ENCODE measurements around the gene CDC20B.

CDC20B gene, protein sequence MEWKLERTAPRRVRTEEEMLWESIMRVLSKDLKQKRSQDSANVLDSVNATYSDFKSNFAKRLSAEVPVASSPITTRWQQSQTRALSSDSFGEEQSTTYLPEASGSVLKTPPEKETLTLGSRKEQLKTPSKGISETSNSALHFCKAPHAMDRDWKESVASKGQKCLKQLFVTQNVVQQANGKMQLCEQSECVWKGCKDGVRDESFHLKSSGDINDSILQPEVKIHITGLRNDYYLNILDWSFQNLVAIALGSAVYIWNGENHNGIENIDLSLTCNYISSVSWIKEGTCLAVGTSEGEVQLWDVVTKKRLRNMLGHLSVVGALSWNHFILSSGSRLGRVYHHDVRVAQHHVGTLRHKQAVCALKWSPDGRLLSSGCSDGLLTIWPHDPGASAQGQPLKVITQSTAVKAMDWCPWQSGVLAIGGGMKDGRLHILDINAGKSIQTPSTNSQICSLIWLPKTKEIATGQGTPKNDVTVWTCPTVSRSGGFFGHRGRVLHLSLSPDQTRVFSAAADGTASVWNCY

DNA sequence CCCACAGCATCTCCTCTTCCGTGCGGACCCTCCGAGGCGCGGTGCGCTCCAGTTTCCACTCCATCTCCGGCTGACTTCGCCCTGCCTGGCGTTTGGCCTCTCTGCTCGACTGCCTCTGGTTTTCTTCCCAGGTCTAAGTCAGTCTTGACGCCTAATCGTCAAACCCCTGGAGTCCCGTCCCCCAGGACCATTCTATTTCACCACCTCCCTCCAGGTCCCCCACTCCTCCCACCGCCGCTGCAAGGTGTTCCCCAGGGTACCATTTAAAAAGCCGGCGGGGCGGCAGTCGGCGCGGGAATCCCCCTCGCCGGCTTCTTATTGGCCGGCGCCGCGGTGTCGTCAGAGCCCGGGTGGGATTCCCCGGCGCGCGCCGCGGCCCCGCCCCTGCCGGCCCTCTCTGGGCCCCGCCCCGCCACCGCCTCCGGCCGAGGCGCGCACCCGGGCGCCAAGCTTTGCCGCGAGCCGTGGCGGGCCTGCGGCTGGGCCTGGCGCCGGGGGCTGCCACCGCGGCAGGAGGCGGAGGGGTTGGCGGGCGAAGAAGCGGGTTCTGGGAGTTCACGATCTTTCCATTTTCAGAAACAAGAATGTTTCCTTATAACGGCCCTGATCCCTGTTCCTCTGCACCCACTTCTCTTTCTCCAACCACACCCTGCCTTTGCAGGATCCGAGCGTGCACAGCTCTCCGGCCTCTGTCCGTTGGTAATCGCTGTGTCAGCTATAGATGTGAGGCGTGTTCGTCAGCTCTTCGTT is at the start of gene CDC20B:
CDC20B (minus strand) TSS at position 241 of the 750 bp plus-strand sequence; CDS start at position 64, 177 bp downstream.
- DNase-seq, result peak; percentile 83

DNA sequence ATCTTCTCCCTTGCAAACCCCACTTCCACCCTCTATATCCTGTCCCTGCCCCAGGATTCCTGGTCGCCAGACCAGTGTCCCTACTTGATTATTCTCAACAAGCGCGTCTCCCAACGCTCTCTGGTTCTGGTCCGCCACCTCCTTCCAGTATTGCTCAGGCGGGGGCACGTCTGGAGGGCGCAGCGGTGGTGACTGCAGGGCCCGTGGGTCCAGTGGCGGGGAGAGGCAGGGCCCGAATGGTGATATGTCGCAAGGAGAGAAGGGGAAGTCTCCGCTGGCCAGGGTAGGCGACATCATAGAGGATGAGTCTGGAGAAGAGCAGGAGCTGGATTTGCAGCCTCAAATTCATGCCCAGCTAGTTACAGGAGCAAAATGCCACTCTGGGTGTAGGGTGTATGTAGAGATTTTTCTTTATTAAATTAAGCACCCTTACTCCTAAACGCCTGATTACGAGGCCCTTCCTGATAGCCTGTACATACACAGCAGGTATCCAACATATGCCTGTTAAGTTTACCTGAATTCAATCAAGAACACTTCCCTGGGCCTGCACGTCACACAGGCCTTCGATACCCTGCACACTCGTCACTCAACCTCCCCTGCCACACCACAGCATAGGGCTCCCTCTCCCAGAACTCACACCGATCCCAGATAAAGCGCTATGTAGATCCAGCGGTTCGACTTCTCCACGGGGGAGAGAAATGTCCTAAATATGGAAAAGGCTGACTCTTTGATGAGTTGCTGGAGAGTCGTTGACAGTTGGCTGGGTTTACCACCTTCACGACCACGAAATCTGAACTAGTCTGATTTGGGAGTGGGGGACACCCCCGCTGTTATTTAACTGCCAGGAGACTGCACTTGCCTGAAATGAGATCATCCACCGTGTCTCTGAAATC is 49.4 kb upstream of the CDC20B start:
- DNase-seq, result no peak

DNA sequence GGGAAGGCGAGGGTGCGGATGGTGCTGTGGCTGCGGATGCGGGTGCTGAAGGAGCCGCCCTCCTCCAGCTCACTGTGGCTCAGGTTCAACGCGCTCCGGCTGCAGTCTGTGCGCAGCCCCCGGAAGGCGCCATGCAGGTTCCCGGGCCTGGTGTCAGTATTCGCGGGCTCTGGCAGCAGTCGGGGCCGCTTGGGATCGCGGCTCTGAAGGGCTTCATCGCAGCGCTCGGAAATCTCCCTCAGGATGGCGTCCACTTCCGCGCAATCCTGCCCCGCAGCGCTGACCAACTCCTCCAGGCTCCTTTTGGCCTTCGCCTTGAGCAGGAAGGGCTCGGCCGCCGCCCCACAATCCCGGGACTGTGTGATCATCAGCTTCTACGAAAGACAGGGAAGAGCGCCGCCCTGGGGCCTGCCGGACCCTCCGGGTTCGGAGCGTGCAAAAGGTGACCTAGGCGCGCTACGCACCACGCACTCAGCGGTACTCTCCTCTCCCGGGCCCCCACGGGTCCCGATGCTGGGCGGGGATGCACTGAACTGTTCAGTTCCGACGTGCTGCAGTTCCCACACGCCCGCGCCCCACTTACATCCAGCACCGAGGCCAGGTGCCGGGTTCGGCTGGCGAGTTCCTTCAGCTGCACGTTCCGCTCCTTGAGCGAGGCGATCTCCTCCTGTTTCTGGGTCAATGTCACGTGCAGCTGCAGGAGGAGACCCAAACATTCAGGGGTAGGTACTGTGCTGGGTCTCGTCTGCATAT is 47.6 kb upstream of the CDC20B start:
- DNase-seq, result peak; percentile 82

DNA sequence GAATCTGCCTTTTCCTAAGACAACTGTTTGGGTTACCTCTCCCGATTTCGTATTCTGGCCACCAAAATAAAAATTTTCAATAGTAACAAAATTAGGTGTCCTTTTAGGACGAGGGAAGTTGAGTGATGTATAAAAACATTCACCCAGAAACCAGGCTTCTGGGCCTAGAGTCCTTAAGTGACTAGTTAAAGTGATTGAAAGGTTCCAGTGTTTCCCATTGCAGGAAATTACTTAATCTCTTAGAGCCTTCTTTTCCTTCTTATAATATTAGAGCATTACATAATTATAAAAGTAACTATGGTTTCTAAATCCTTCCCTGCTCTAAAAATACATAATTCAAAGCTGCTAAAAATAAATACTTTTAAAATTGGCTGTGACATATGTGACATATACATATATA is 46.8 kb upstream of the CDC20B start:
- DNase-seq, result no peak

DNA sequence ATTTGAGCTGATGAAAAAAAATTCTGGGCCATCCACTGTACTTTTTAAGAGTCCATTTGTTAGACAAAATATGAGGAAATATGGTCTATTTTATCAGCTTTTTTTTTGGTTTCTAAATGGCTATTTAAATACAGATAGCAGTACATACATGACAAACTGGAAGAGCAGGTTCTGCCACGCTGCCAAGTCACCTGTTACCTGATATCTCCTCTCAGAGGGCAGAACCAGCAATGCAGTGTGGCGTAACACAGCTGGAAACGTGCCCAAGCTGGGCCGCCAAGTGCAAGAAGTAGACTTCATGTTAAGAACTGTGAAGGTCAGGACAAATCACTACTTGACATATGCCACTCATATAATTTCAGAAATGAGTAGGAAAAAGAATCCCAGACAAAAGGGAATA is 46.0 kb upstream of the CDC20B start:
- peak; percentile 63 for DNase-seq

DNA sequence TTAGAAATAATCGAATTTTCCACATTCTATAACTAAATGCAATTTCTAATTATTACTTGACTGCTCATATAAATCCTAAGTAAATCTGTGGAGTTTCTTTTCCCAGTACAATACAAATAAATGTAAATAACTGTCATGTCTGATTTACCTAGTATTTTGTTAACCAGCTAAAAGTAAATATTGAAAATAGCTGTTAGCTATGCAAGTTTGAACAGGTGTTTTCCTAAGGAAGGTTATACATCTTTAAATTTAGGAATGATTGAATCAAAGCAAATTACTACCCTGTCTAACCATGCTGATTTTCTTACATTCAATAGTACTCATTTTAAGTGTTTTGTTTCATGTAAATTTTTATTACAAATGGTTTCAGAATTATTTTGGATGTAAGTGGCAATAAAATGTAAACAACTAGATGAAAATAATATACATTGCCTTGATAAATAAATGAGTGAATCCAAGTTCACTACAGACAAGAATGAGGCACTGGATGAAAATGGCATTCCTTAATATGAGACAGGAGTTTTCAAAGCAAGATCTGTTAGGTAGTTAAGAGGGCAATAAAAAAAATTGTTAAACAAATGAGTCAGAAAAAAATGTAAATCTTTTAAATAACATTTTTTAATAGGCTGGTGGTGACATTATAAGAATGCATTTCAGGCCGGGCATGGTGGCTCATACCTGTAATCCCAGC is 38.4 kb upstream of the CDC20B start:
- DNase-seq, result no peak

DNA sequence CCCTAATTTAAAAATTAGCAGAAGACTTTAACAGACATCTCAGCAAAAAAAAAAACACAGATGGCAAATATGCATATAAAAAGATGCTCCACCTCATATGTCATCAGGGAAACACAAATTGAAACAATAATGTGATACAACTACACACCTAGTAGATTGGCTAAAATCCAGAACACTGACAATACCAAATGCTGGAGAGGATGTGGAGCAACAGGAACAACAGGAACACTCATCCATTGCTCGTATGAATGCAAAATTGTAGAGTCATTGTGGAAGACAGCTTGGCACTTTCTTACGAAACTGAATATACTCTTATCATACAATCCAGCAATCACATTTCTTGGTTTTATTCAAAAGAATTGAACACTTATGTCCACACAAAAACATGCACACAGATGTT is 32.0 kb upstream of the CDC20B start:
- no peak for DNase-seq

DNA sequence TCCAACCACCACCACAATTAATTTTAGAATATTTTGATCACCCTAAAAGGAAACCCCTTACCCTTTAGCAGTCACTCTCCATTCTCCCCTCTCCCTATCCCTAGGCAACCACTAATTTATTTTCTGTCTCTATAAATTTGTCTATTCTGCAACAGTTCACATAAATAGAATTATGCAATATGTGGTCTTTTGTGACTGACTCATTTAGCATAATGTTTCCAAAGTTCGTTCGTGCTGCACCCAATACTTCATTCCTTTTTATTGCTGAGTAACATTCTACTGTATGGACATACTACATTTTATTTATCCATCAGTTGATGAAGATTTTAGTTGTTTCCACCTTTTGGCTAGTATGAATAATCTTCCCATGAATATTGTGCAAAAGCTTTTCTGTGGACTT is 18.2 kb upstream of the CDC20B start:
- DNase-seq, result no peak

DNA sequence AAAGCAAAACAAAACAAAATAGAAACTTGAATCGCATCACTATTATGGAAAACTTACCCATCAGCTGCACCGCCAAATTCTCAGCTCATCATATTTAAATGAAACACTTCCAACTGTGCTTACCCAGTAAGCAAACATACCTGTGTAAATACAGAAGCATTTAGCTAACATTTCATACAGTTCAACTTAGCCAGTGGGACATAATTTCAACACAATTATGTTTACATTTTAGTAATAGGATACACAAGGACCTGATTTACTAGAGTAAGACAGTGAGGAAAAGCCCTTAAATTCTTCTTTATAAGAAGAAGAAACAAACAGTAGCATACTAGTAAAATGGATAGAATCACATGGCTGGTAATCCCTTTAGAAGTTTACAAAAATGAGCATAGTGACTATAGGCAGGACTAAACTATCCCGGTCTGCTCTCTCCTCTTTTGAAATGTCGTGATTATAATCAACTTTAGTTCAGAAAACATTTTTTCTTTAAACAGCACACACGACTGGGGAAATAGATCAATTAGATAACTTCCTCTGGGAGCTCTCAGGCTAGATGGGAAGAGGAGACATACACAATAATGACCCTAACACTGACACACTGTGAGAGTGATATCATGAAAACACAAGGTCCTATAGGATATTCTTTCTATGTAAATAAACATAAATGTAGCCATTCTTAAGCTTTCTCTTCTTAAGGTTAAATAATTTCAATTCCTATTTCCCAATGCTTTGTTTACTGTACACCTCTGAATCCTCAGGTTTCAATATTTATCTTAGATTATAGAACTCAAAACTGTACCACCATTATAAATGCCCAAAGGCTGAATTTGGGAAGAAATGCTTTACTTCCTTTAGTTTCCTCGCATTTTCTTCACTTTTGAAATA is 15.9 kb upstream of the CDC20B start:
- DNase-seq, result no peak

DNA sequence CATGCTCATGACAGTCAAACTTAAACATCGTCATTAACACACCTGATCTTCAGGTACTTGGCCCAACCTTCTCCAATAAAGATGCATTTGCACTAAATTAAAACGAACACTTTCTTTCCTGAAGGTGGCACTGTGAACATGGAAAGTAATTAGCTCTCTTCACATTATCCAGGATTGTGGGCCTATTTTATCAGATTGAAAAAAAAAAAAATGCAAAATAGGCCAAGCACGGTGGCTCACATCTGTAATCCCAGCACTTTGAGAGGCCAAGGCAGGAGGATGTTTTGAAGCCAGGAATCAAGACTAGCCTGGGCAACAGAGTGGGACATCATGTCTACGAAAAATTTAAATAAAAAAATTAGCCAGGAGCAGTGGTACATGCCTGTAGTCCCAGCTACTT is 14.4 kb upstream of the CDC20B start:
- no peak for DNase-seq

DNA sequence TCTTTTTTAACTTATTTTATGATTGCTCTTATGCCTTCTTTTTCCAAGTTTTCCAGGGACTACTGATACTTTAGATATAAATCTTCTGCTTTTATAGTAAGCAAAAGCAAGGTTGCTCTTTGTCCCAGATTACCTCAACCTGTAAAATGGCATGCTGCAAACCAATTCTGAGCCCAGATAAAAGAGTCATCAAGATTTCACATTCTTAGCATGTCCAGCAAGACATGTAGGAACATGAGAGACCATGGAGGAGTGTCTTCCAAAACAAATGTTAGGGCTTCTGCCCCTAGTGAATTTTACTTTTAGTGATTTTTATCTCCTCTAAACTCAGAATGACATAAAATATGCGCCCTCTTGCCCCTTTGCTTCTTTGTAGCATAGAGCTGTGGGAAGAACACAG is 7.0 kb upstream of the CDC20B start:
- DNase-seq, result no peak

DNA sequence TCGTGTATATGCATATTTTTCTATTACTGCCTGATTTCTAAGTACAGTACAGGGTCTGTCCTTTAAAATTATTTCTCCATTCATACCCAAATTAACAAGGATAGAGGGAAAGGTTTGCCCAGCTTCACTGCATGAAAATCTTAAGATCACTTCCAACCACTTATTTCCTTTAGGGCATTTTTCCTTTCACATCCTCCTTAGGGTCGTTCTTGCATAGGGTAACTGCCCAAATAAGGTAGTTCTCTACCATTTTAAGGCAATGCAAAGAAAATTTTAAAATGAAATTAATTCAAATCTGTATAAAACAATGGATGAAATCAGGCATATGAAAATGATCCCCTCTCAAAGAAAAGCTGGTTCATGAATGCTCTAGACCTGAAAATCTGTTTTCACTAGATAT is 4.1 kb upstream of the CDC20B start:
- DNase-seq, result no peak

DNA sequence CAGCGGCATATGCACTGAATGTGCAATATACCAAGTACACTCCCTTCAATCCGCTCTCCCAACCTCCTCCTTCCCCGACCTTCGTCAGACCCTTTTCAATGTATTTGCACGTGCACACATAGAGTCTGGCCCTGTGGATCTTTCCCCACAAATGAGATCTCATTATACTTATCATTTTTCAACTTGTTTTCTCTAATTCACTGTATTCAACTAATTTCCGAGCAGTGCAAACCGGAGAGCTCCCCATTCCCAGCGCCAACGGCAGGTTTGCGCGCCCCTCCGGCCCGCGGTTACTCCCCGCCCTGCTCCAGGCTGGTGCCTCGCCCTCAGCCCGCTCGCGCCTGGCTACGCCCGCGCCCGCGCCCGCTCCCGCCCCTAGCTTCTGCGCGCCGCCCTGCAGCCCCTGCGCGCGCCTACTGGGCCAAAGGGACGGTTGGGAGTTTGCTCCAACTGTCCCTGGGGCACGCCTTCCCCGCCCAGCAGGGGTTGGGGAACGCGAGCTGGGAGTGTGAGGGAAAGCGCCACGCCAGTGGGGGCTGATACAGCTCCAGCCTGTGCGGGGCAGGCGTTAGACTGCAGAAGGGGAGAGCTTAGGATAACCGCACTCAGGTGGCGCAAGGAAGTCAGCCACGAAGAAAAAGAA is 3.3 kb upstream of the CDC20B start:
- peak; percentile 87 for DNase-seq

DNA sequence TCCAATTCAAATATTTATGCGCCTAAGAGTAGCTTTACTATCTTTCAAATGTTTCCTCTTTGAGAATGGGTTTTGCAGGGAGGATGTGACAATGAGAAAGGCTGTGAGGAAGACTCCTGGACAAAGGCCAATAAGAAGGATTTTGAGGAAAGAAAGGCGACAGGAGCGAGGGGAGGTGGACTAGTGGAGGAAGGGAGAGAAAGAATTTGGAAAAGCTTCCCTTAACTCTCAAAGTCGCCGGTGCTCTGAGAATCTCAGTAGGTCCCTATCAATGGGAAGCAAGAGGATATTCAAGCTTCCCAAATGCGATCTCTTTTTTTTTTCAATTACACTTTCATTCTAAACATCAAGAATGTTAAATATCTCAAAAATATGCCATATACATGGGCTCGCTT is 2.8 kb upstream of the CDC20B start:
- no peak for DNase-seq

DNA sequence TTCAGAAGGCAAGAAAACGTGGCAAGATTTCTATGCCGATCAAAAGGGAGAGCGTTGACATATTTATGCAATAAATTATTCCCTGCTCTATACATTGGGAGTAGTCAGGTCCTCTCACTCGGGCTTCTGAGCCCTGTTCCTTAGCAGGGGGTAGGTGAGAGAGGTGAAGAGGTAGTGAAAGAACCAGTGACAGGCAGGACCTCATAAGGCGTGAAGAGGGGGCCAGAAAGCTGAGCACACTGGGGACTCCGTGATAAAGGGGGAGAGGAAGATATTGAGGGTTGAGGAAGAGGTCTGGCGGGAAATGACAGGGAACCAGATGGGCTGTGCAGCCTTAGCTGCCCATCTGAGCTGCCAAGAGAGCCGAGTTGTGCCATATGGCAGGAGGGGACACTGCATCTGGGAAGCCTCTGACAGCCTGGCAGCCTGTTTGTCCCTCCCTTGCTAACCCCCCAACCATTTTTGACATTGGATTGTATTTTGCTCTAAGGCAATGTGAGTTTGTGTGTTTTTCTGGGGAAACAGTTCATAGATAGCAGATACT is 782 bp upstream of the CDC20B start:
- DNase-seq, result no peak

DNA sequence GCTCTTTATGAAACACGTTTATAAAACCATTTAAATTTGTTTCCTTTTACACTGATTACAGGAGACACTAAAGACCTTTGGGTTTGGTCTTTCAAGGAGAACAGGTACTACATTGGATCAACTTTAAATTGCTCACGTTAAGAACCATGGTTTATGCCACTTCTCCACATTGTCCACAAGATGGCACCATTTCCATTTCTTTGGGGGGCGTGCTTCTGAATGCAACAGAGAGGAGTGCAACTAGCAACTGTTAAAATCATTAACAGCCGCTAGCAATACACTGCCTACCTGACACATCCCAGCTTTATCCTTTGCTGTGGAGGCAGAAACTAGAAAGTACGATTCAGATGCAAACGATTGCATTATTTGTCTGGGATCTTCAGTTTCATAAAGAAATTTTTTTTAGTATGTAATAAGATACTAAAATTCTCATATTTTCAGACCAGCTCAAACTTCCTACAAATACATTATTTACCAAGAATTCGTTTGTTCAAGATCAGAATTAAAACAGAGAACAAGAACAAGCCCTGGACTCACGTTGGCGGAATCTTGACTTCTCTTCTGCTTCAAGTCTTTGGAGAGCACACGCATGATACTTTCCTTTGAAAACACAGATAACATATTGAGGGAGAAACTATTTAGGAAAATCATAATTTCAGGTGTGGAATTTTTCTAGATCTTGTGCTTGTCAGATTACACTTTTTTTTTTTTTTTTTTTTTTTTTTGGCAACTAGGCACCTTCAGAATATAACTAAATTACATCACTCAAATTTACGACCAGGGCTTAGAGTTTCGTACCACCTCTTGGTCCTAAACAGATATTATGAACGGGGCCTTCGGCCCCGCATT is 702 bp downstream of the CDC20B start:
- DNase-seq, result peak; percentile 77

DNA sequence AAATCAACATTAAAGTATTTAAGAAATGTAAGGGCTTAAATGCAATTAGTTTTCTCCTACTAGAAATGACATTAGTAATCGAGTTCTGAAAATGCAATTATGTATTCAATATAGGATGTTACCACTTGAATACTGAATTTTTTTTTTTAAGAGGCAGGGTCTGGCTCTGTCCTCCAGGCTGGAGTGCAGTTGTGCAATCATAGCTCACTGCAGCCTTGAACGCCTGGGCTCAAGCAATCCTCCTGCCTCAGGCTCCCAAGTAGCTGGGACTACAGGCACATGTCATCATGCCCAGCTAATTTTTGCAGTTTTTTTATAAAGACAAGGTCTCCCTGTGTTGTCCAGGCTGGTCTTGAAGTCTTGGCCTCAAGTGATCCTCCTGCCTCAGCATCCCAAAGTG is 1.5 kb downstream of the CDC20B start:
- no peak for DNase-seq

DNA sequence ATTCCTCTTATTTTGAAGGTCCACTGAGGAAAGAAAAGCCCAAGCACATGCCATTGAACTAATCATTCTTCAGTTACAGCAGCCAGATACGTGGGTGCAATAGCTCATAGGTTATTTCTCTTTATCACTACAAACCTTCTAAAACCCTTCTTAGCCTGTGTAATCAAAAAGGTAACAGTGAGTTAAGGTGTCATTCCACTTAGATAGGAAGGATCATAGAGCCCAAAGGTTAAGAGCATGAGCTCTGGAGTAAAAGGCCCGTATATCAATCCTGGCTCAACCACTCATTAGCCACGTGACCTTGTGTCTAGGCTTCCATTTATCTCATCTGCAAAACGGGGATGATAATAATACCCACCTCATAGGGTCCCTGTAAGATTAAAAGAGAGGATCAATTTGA is 10.3 kb downstream of the CDC20B start:
- DNase-seq, result no peak
